ENCODE results near the gene FAM114A1.

FAM114A1 gene

GRCh38 chr4:38860788-38861424 lies 6.7 kb upstream of the FAM114A1 start:
- DNase-seq: peak; percentile 36

GRCh38 chr4:38861791-38862190 lies 5.8 kb upstream of the FAM114A1 start:
- no peak for DNase-seq

GRCh38 chr4:38865445-38865844 lies 2.2 kb upstream of the FAM114A1 start:
- DNase-seq: no peak

- no peak for DNase-seq
These were observed 581 bp upstream of the FAM114A1 start for GRCh38 chr4:38866973-38867477.

- DNase-seq: no peak
These were observed 704 bp downstream of the FAM114A1 start for GRCh38 chr4:38868059-38868960.

GRCh38 chr4:38869511-38869910 lies 1.9 kb downstream of the FAM114A1 start:
- no peak for DNase-seq

GRCh38 chr4:38870098-38870808 lies 2.6 kb downstream of the FAM114A1 start:
- no peak for DNase-seq

- no peak for DNase-seq
These were observed 4.0 kb downstream of the FAM114A1 start for GRCh38 chr4:38871593-38871992.

GRCh38 chr4:38872620-38873019 lies 5.0 kb downstream of the FAM114A1 start:
- no peak for DNase-seq

GRCh38 chr4:38873290-38873944 lies 5.8 kb downstream of the FAM114A1 start:
- no peak for DNase-seq

- DNase-seq: no peak
These were observed 9.0 kb downstream of the FAM114A1 start for GRCh38 chr4:38876636-38877035.

GRCh38 chr4:38884254-38884653 lies 16.6 kb downstream of the FAM114A1 start:
- DNase-seq: no peak

- DNase-seq: no peak
These were observed 21.5 kb downstream of the FAM114A1 start for GRCh38 chr4:38889143-38889542.

- DNase-seq: no peak
These were observed 23.7 kb downstream of the FAM114A1 start for GRCh38 chr4:38891051-38891983.

- no peak for DNase-seq
These were observed 26.8 kb downstream of the FAM114A1 start for GRCh38 chr4:38894322-38894982.

GRCh38 chr4:38896940-38897339 lies 29.3 kb downstream of the FAM114A1 start:
- no peak for DNase-seq

- no peak for DNase-seq
These were observed 30.6 kb downstream of the FAM114A1 start for GRCh38 chr4:38898245-38898644.

GRCh38 chr4:38902221-38902620 lies 34.6 kb downstream of the FAM114A1 start:
- DNase-seq: no peak

- DNase-seq: peak; percentile 21
These were observed 35.1 kb downstream of the FAM114A1 start for GRCh38 chr4:38902695-38903094.

GRCh38 chr4:38904090-38904666 lies 36.6 kb downstream of the FAM114A1 start:
- DNase-seq: no peak

GRCh38 chr4:38904682-38905081 lies 37.1 kb downstream of the FAM114A1 start:
- DNase-seq: no peak

Measured in NCI-H748 treated with DMSO at 0.1 percent for 48 hours (cell line).